IMR-90 (cell line): Measurements from ENCODE around the gene ZBP1. TPM values are rescaled to one million over a fixed set of nuclear protein-coding genes. Genes with fewer than 3 reads are reported as not detected.

Experiments
- ATAC-seq: fragments of 200-7000 bp; cut with Tn5 transposase; 2 replicates; pipeline ENCODE4 v1.9.1; 2020; ENCODE audit warnings: low read depth, mild to moderate bottlenecking, moderate library complexity
- BruUV-seq: library from RNA; stranded (reverse); fragments of 400-500 nt; replicated peaks from 2 replicates; lab custom pipeline; 2021; lab: Mats Ljungman, UMichigan
- CTCF ChIA-PET: fragments of 300-600 bp; formaldehyde crosslinking; extraction: SDS; loops from one replicate; lab custom pipeline; 2021; ENCODE audit warnings: antibody characterized with exemption; lab: Yijun Ruan, JAX
- POLR2A ChIA-PET: fragments of 300-600 bp; sonication (Branson Sonifier 250); formaldehyde crosslinking; loops from one replicate; lab custom pipeline; 2022; ENCODE audit warnings: antibody characterized with exemption; ENCODE audit not compliant: unreplicated experiment; lab: Charles Lee
- DNase-seq: peaks from one replicate; pipeline ENCODE4 v3.0.0; 2013
- H2AFZ ChIP-seq: replicated peaks from 2 replicates; pipeline ENCODE3; 2013; ENCODE audit warnings: low read length, mild to moderate bottlenecking; ENCODE audit not compliant: poor library complexity
- H2AK5ac ChIP-seq: 2 replicates; pipeline ENCODE4 v1.6.1; 2013; ENCODE audit warnings: low read depth, low read length, inconsistent platforms
- H2AK9ac ChIP-seq: replicated peaks from 2 replicates; pipeline ENCODE3; 2013; ENCODE audit warnings: mild to moderate bottlenecking, low read depth, low read length, moderate library complexity; ENCODE audit not compliant: poor library complexity
- H2BK120ac ChIP-seq: 2 replicates; pipeline ENCODE4 v1.6.1; 2013; ENCODE audit warnings: low read depth, low read length, inconsistent platforms
- H2BK15ac ChIP-seq: 3 replicates; pipeline ENCODE4 v1.6.1; 2013; ENCODE audit warnings: low read depth, low read length, inconsistent platforms
- H2BK20ac ChIP-seq: 2 replicates; pipeline ENCODE4 v1.6.1; 2013; ENCODE audit warnings: low read depth, mild to moderate bottlenecking, inconsistent platforms, low read length, moderate library complexity
- H2BK5ac ChIP-seq: 2 replicates; pipeline ENCODE4 v1.6.1; 2013; ENCODE audit warnings: mild to moderate bottlenecking, low read depth, low read length, inconsistent platforms; ENCODE audit not compliant: poor library complexity, severe bottlenecking
- H3K14ac ChIP-seq: replicated peaks from 2 replicates; pipeline ENCODE4 v1.6.1; 2013; ENCODE audit warnings: low read depth, low read length, inconsistent platforms
- H3K18ac ChIP-seq: 2 replicates; pipeline ENCODE4 v1.6.1; 2013; ENCODE audit warnings: low read depth, low read length, control low read depth
- H3K23ac ChIP-seq: 2 replicates; pipeline ENCODE4 v1.6.1; 2013; ENCODE audit warnings: low read depth, low read length, inconsistent platforms
- H3K27ac ChIP-seq: 2 replicates; pipeline ENCODE4 v1.5.1; 2013; ENCODE audit warnings: mild to moderate bottlenecking, control low read depth, low read length; ENCODE audit not compliant: insufficient read depth
- H3K27me3 ChIP-seq: 2 replicates; pipeline ENCODE4 v1.6.1; 2013; ENCODE audit warnings: low read length; ENCODE audit not compliant: control insufficient read depth, insufficient read depth
- H3K36me3 ChIP-seq: 2 replicates; pipeline ENCODE4 v1.6.1; 2013; ENCODE audit warnings: low read length, mixed read lengths; ENCODE audit not compliant: control insufficient read depth, insufficient read depth
- H3K4ac ChIP-seq: 2 replicates; pipeline ENCODE4 v1.6.1; 2013; ENCODE audit warnings: low read depth, low read length, inconsistent platforms
- H3K4me1 ChIP-seq: 2 replicates; pipeline ENCODE4 v1.6.1; 2013; ENCODE audit warnings: low read length, mixed read lengths; ENCODE audit not compliant: control insufficient read depth, insufficient read depth
- H3K4me2 ChIP-seq: 2 replicates; pipeline ENCODE4 v1.6.1; 2013; ENCODE audit warnings: low read depth, mild to moderate bottlenecking, control low read depth, low read length, moderate library complexity
- H3K4me3 ChIP-seq: 2 replicates; pipeline ENCODE4 v1.5.1; 2013; ENCODE audit warnings: low read depth, mild to moderate bottlenecking, control low read depth, low read length, moderate library complexity; ENCODE audit not compliant: insufficient read depth
- H3K56ac ChIP-seq: 2 replicates; pipeline ENCODE4 v1.6.1; 2013; ENCODE audit warnings: low read length, inconsistent platforms; ENCODE audit not compliant: insufficient read depth; ENCODE audit errors: extremely low read depth
- H3K79me1 ChIP-seq, 2 experiments: 2 replicates each; pipeline ENCODE4 v1.6.1; 2013; ENCODE audit warnings: low read length in 2 of 2, inconsistent platforms in 1 of 2, low read depth in 1 of 2
- H3K9ac ChIP-seq: 2 replicates; pipeline ENCODE4 v1.6.1; 2013; ENCODE audit warnings: low read depth, low read length, control low read depth
- H3K9me1 ChIP-seq: 2 replicates; pipeline ENCODE4 v1.6.1; 2013; ENCODE audit warnings: low read length, inconsistent platforms; ENCODE audit not compliant: insufficient read depth
- H3K9me3 ChIP-seq: 2 replicates; pipeline ENCODE4 v1.6.1; 2013; ENCODE audit warnings: low read length; ENCODE audit not compliant: control insufficient read depth, insufficient read depth
- H4K20me1 ChIP-seq: 2 replicates; pipeline ENCODE4 v1.6.1; 2013; ENCODE audit warnings: low read length, inconsistent platforms; ENCODE audit not compliant: insufficient read depth
- H4K5ac ChIP-seq: 2 replicates; pipeline ENCODE4 v1.6.1; 2013; ENCODE audit warnings: mild to moderate bottlenecking, low read depth, low read length, control low read depth
- H4K8ac ChIP-seq, 2 experiments: 2 replicates each; pipeline ENCODE4 v1.6.1; 2013; ENCODE audit warnings: low read depth in 2 of 2, low read length in 2 of 2, control low read depth in 1 of 2, inconsistent platforms in 1 of 2
- H4K91ac ChIP-seq: 2 replicates; pipeline ENCODE4 v1.6.1; 2013; ENCODE audit warnings: low read depth, low read length, inconsistent platforms; ENCODE audit not compliant: insufficient read depth
- BHLHE40 ChIP-seq: fragments of 150-350 bp; IDR thresholded peaks from 2 replicates; pipeline ENCODE4 v1.6.1; 2016; ENCODE audit warnings: mild to moderate bottlenecking, low read depth, low read length
- CEBPB ChIP-seq: IDR thresholded peaks from 2 replicates; pipeline ENCODE4 v1.6.1; 2012; ENCODE audit warnings: low read depth, low read length, improper control_type of control experiment
- CHD1 ChIP-seq: IDR thresholded peaks from 2 replicates; pipeline ENCODE4 v1.6.1; 2012; ENCODE audit warnings: low read depth, low read length, improper control_type of control experiment
- FOS ChIP-seq: fragments of 150-350 bp; IDR thresholded peaks from 2 replicates; pipeline ENCODE4 v1.6.1; 2016; ENCODE audit warnings: low read depth, low read length
- MAFK ChIP-seq: IDR thresholded peaks from 2 replicates; pipeline ENCODE4 v1.6.1; 2012; ENCODE audit warnings: low read depth, low read length, improper control_type of control experiment
- MXI1 ChIP-seq: IDR thresholded peaks from 2 replicates; pipeline ENCODE4 v1.6.1; 2012; ENCODE audit warnings: low read depth, mild to moderate bottlenecking, low read length, moderate library complexity, borderline replicate concordance
- NFE2L2 ChIP-seq: fragments of 150-350 bp; IDR thresholded peaks from 2 replicates; pipeline ENCODE4 v1.6.1; 2016; ENCODE audit warnings: low read depth, mild to moderate bottlenecking, low read length
- POLR2A ChIP-seq: IDR thresholded peaks from 2 replicates; pipeline ENCODE4 v1.6.1; 2012; ENCODE audit warnings: mild to moderate bottlenecking, low read depth, low read length
- RAD21 ChIP-seq: IDR thresholded peaks from 2 replicates; pipeline ENCODE4 v1.6.1; 2012; ENCODE audit warnings: low read length, improper control_type of control experiment
- RCOR1 ChIP-seq: IDR thresholded peaks from 2 replicates; pipeline ENCODE4 v1.6.1; 2012; ENCODE audit warnings: mild to moderate bottlenecking, low read length, improper control_type of control experiment; ENCODE audit not compliant: insufficient replicate concordance
- RFX5 ChIP-seq: IDR thresholded peaks from 2 replicates; pipeline ENCODE4 v1.8.0; 2012; ENCODE audit warnings: low read depth, mild to moderate bottlenecking, low read length, moderate library complexity
- SMC3 ChIP-seq: fragments of 150-350 bp; IDR thresholded peaks from 2 replicates; pipeline ENCODE4 v1.6.1; 2016; ENCODE audit warnings: low read depth, mild to moderate bottlenecking, antibody characterized with exemption, low read length, moderate library complexity
- whole genome bisulfite sequencing, 2 experiments: methylation state at CpG; one replicate each; pipeline versions ENCODE4 v1.1.5 to v1.1.7; 2013; ENCODE audit warnings: missing lambda C conversion rate in 2 of 2; ENCODE audit not compliant: insufficient read length in 1 of 2; ENCODE audit errors: extremely low coverage in 2 of 2; 5-methylcytosine and 5-hydroxymethylcytosine counted together
- dilution Hi-C: fragments of 300-500 bp; cut with HindIII; formaldehyde crosslinking; loops from one replicate; pipeline ENCODE4 v1.14.3; 2018; ENCODE audit warnings: low sequenced_read_pairs; ENCODE audit not compliant: unreplicated experiment
- in situ Hi-C: fragments of 300-500 bp; cut with MboI; formaldehyde crosslinking; loops from 3 replicates; pipeline ENCODE4 v1.14.3; 2019; ENCODE audit warnings: low sequenced_read_pairs, inconsistent platforms, mixed read lengths
- intact Hi-C: fragments of 100-400 bp; cut with micrococcal nuclease; formaldehyde crosslinking; loops from 2 replicates; pipeline ENCODE4 v1.10.0; 2022
- polyA plus RNA-seq, 3 experiments: library from polyadenylated mRNA; depleted of rRNA; stranded (reverse); fragments of >200 nt; gene quantifications; 2 replicates each; pipeline ENCODE4 v1.2.3, GENCODE V29; 2012; ENCODE audit warnings: low replicate concordance in 1 of 3
- total RNA-seq: library from RNA; depleted of rRNA; stranded (reverse); fragments of >200 nt; gene quantifications from 2 replicates; pipeline ENCODE4 v1.2.3, GENCODE V29; 2012
- TF ChIP-seq, protein P1 (sequence below): conservative IDR thresholded peaks from 2 replicates; pipeline ENCODE4 v1.5.1; 2012; ENCODE audit warnings: mild to moderate bottlenecking, low read depth, low read length, improper control_type of control experiment
- TF ChIP-seq, protein P2 (sequence below): fragments of 150-350 bp; IDR thresholded peaks from 2 replicates; pipeline ENCODE4 v1.6.1; 2017; ENCODE audit warnings: mild to moderate bottlenecking, antibody characterized with exemption, low read length, low read depth
- TF ChIP-seq, protein P3 (sequence below): fragments of 150-350 bp; IDR thresholded peaks from 2 replicates; pipeline ENCODE4 v1.6.1; 2016; ENCODE audit warnings: low read depth, mild to moderate bottlenecking, low read length, moderate library complexity, borderline replicate concordance

ZBP1 gene
- total and polyA plus RNA-seq, 2 of the 4 experiments (the other 2 are of a cell fraction): not detected

- H2BK5ac ChIP-seq: no peak overlapping the region
- H3K9ac ChIP-seq: no peak overlapping the region
- CTCF ChIA-PET: no interaction called here
- H3K56ac ChIP-seq: no peak overlapping the region
- no peak overlapping the region for H4K91ac ChIP-seq
- no peak overlapping the region for H3K14ac ChIP-seq
- H2BK120ac ChIP-seq: no peak overlapping the region
- no peak overlapping the region for H2BK20ac ChIP-seq
- H4K5ac ChIP-seq: no peak overlapping the region
- BruUV-seq: no TSS peak
- POLR2A ChIA-PET: no interaction called here
- H2BK15ac ChIP-seq: no peak overlapping the region
- H3K36me3 ChIP-seq: no peaks in the 10 kb centered on the region
- no peak overlapping the region for H3K23ac ChIP-seq
- no peak overlapping the region for H3K4me2 ChIP-seq
- intact Hi-C loops (no loop called here), in situ Hi-C loops (no loop called here), dilution Hi-C loops (no loop called here)
- no peak overlapping the region for H4K8ac ChIP-seq
- H3K4me3 ChIP-seq: no peak overlapping the region
- DNase-seq: no peak
- no peaks in the 10 kb centered on the region for H3K9me3 ChIP-seq
- H3K9me1 ChIP-seq: no peaks in the 10 kb centered on the region
- ATAC-seq: no peak
- WGBS, 2 experiments: 52% methylated on average over 7 of the region's 24 CpGs; no CpG with 5 or more reads in 1 of the 2 experiments
- no peak overlapping the region for H2AK5ac ChIP-seq
- H2AK9ac ChIP-seq: peak overlapping the region; percentile 34
- peaks cover 7% of the 10 kb centered on the region for H3K27me3 ChIP-seq
- H3K4me1 ChIP-seq: no peaks in the 10 kb centered on the region
- H3K4ac ChIP-seq: no peak overlapping the region
- H4K20me1 ChIP-seq: no peaks in the 10 kb centered on the region
- no peak overlapping the region for H2AFZ ChIP-seq
- no peak overlapping the region for H3K18ac ChIP-seq
- H3K79me1 ChIP-seq: no peaks in the 10 kb centered on the region
- H3K27ac ChIP-seq: no peak overlapping the region
- TF ChIP-seq NFE2L2: no peak
- no peak for TF ChIP-seq CEBPB
- no peak for TF ChIP-seq RCOR1
- TF ChIP-seq FOS: no peak
- TF ChIP-seq POLR2A: no peak
- no peak for TF ChIP-seq MAFK
- no peak for TF ChIP-seq BHLHE40
- TF ChIP-seq MXI1: no peak
- TF ChIP-seq RFX5: no peak
- TF ChIP-seq SMC3: no peak
- TF ChIP-seq, protein P1, sequence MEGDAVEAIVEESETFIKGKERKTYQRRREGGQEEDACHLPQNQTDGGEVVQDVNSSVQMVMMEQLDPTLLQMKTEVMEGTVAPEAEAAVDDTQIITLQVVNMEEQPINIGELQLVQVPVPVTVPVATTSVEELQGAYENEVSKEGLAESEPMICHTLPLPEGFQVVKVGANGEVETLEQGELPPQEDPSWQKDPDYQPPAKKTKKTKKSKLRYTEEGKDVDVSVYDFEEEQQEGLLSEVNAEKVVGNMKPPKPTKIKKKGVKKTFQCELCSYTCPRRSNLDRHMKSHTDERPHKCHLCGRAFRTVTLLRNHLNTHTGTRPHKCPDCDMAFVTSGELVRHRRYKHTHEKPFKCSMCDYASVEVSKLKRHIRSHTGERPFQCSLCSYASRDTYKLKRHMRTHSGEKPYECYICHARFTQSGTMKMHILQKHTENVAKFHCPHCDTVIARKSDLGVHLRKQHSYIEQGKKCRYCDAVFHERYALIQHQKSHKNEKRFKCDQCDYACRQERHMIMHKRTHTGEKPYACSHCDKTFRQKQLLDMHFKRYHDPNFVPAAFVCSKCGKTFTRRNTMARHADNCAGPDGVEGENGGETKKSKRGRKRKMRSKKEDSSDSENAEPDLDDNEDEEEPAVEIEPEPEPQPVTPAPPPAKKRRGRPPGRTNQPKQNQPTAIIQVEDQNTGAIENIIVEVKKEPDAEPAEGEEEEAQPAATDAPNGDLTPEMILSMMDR: no peak
- TF ChIP-seq, protein P2, sequence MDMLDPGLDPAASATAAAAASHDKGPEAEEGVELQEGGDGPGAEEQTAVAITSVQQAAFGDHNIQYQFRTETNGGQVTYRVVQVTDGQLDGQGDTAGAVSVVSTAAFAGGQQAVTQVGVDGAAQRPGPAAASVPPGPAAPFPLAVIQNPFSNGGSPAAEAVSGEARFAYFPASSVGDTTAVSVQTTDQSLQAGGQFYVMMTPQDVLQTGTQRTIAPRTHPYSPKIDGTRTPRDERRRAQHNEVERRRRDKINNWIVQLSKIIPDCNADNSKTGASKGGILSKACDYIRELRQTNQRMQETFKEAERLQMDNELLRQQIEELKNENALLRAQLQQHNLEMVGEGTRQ: no peak
- TF ChIP-seq CHD1: no peak
- TF ChIP-seq RAD21: no peak
- TF ChIP-seq, protein P3, sequence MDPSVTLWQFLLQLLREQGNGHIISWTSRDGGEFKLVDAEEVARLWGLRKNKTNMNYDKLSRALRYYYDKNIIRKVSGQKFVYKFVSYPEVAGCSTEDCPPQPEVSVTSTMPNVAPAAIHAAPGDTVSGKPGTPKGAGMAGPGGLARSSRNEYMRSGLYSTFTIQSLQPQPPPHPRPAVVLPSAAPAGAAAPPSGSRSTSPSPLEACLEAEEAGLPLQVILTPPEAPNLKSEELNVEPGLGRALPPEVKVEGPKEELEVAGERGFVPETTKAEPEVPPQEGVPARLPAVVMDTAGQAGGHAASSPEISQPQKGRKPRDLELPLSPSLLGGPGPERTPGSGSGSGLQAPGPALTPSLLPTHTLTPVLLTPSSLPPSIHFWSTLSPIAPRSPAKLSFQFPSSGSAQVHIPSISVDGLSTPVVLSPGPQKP: no peak
Measured at GRCh38 chr20:57561356-57562279, 58.6 kb downstream of the ZBP1 start.
